HL-60 (cell line): ENCODE results near the gene NLRP6.
A peak's percentile ranks its signal among the peaks of the same experiment; 100 is the strongest.

Experiments used
- DNase-seq, 2 experiments: peaks; one replicate each; pipeline ENCODE4 v3.0.0-alpha.2; 2010 to 2020; ENCODE audit warnings: low read depth in 1 of 2, low spot score in 1 of 2
- H3K27ac ChIP-seq: fragments of 250-450 bp; sonication (Bioruptor Pico); replicated peaks from 2 replicates; pipeline ENCODE4 v1.5.1; 2020; ENCODE audit warnings: mild to moderate bottlenecking, moderate library complexity
- H3K27me3 ChIP-seq: fragments of 250-450 bp; sonication (Bioruptor Pico); 2 replicates; pipeline ENCODE4 v1.5.1; 2021; ENCODE audit warnings: mild to moderate bottlenecking, moderate library complexity; ENCODE audit not compliant: insufficient read depth, poor library complexity, severe bottlenecking
- H3K4me3 ChIP-seq: replicated peaks from 2 replicates; pipeline ENCODE4 v1.5.1; 2011; ENCODE audit warnings: mild to moderate bottlenecking, control low read depth, low read length; ENCODE audit not compliant: insufficient read depth
- GABPA ChIP-seq: IDR thresholded peaks from 2 replicates; pipeline ENCODE4 v1.6.1; 2012; ENCODE audit warnings: low read depth
- POLR2AphosphoS5 ChIP-seq: IDR thresholded peaks from 2 replicates; pipeline ENCODE4 v1.6.1; 2012; ENCODE audit warnings: low read depth
- SPI1 ChIP-seq: IDR thresholded peaks from 2 replicates; pipeline ENCODE4 v1.6.1; 2012; ENCODE audit warnings: low read depth, mild to moderate bottlenecking, borderline replicate concordance
- TF ChIP-seq, protein P1 (sequence below): IDR thresholded peaks from one replicate; pipeline ENCODE4 v1.5.1; 2011; ENCODE audit warnings: low read length, control low read depth, inconsistent platforms; ENCODE audit not compliant: insufficient read depth
- TF ChIP-seq, protein P2 (sequence below): IDR thresholded peaks from 2 replicates; pipeline ENCODE4 v1.6.1; 2012; ENCODE audit warnings: low read depth; ENCODE audit not compliant: insufficient replicate concordance

NLRP6 gene

DNA sequence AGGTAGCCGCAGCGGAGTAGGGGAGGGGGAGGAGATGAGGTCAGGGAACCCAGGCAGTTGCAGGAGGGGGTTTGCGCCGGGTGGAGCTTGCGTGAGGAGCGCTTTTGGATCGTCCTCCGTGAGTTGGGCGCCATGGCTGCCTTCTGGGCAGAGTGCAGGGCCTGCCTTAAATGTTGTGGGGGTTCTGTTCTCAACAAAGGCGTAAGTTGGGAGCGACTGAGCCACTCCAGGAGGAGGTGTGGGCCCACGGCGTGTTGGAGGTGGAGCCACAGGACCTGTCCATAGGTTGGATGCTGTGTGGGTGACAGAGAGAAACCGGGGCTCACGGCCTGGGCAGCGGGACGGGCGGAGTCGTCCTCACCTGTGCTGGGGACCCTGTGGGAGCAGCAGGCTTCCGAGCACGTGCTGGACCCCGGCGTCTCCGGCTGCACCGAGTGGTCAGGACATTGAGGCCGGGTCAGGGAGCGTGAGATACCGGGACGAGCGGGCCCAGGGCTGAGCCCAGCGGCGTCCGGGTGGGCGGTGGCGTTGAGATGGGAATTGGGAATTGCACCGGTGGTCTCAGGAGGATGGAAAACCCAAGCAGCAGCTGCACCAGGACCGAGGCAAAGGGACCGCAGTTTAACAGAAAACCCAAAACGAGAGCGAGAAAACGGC is 9.7 kb downstream of the NLRP6 start:
- no peak overlapping the region for H3K27ac ChIP-seq
- H3K27me3 ChIP-seq: peaks cover 8% of the 10 kb centered on the region
- TF ChIP-seq, protein P1, sequence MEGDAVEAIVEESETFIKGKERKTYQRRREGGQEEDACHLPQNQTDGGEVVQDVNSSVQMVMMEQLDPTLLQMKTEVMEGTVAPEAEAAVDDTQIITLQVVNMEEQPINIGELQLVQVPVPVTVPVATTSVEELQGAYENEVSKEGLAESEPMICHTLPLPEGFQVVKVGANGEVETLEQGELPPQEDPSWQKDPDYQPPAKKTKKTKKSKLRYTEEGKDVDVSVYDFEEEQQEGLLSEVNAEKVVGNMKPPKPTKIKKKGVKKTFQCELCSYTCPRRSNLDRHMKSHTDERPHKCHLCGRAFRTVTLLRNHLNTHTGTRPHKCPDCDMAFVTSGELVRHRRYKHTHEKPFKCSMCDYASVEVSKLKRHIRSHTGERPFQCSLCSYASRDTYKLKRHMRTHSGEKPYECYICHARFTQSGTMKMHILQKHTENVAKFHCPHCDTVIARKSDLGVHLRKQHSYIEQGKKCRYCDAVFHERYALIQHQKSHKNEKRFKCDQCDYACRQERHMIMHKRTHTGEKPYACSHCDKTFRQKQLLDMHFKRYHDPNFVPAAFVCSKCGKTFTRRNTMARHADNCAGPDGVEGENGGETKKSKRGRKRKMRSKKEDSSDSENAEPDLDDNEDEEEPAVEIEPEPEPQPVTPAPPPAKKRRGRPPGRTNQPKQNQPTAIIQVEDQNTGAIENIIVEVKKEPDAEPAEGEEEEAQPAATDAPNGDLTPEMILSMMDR: no peak
- TF ChIP-seq POLR2AphosphoS5: no peak
- no peak for TF ChIP-seq GABPA
- TF ChIP-seq, protein P2, sequence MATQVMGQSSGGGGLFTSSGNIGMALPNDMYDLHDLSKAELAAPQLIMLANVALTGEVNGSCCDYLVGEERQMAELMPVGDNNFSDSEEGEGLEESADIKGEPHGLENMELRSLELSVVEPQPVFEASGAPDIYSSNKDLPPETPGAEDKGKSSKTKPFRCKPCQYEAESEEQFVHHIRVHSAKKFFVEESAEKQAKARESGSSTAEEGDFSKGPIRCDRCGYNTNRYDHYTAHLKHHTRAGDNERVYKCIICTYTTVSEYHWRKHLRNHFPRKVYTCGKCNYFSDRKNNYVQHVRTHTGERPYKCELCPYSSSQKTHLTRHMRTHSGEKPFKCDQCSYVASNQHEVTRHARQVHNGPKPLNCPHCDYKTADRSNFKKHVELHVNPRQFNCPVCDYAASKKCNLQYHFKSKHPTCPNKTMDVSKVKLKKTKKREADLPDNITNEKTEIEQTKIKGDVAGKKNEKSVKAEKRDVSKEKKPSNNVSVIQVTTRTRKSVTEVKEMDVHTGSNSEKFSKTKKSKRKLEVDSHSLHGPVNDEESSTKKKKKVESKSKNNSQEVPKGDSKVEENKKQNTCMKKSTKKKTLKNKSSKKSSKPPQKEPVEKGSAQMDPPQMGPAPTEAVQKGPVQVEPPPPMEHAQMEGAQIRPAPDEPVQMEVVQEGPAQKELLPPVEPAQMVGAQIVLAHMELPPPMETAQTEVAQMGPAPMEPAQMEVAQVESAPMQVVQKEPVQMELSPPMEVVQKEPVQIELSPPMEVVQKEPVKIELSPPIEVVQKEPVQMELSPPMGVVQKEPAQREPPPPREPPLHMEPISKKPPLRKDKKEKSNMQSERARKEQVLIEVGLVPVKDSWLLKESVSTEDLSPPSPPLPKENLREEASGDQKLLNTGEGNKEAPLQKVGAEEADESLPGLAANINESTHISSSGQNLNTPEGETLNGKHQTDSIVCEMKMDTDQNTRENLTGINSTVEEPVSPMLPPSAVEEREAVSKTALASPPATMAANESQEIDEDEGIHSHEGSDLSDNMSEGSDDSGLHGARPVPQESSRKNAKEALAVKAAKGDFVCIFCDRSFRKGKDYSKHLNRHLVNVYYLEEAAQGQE: no peak
- no peak for TF ChIP-seq SPI1
- DNase-seq: no peak
- peak overlapping the region; percentile 33; the same call in 1 of the 2 replicates for H3K4me3 ChIP-seq

DNA sequence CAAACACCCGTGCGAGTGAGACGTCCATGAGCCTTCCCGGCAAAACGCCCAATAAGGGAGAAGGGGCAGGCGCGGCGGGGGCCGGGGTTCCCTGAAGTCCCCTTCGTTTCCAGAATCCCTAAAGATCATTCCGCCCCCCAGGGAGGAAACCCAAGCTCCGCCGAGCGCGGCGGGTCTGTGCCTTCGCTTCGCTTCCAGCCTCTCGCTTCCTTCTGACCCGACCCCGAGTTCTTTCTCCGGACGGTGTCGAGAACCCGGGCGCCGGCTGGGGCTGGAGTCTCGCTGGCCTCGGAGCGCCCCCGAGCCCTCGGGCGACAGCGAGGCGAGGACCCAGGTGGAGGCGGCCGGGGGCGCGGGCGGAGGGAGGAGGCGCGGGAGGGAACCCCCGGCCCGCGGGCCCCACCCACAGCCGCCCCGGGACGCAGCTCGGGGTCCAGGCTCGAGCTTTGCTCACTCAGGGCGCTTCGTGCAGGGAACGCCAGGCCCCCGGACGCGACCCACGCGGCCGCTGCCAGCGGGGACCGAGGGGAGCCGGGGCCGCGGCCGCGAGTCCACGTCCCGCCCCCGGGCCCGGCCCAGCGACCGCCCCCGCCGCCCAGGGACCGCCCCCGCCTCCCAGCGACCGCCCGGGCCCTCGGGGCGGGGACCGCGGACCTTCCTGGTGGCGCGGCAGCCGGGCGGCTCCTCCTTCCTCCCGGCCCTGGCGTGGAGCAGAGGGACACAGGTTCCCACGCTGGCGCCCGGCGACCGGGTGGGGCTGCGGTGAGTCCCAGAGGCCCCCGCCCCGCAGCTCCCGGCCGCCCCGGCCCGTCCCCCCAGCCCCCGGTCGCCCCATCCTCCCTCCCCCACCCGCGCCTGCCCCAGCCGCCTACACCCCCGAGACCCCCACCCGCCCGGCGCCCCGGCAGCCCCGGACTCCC is 10.5 kb downstream of the NLRP6 start, which contains the start of gene PGGHG:
Gene PGGHG (plus strand): TSS at position 649 of the 920 bp plus-strand sequence. CDS start 691 bp downstream, outside the sequence.
- peak; percentile 21 to 57 for DNase-seq
- peak within 1 kb of the TSS; percentile 33 for H3K4me3 ChIP-seq
- H3K27me3 ChIP-seq: peaks cover 8% of the 10 kb centered on the region
- TF ChIP-seq GABPA (no peak), SPI1 (no peak), POLR2AphosphoS5 (no peak)
- TF ChIP-seq, protein P2: no peak
- TF ChIP-seq, protein P1: no peak
- no peak within 1 kb of the TSS for H3K27ac ChIP-seq

DNA sequence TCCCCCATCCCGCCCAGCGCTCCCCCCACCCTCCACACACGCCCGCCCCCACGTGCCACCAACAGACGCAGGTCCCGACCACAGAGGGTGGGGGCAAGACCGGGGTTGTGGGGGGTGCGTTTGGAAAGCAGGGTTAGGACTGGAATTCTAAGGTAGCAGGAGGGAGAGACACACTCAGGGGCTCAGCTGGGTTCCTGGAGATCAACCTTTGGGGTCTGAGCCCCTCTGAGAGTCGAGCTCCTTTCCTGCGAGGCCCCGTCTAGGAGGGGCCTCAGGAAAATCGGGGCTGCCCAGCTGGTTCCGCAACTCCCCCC is 11.1 kb downstream of the NLRP6 start:
- H3K27me3 ChIP-seq: peaks cover 8% of the 10 kb centered on the region
- TF ChIP-seq SPI1 (no peak), POLR2AphosphoS5 (no peak), GABPA (no peak)
- TF ChIP-seq, protein P1: no peak
- TF ChIP-seq, protein P2: no peak
- H3K27ac ChIP-seq: no peak overlapping the region
- DNase-seq: no peak
- 0 out of 2 replicates have a peak overlapping the region, but pooled peaks have one; percentile 33 for H3K4me3 ChIP-seq
